Liver (tissue), 9 donors: ENCODE measurements around the gene NKAIN2. TPM values are rescaled to one million over a fixed set of nuclear protein-coding genes. Genes with fewer than 3 reads are reported as not detected.
"Not testable (repeated sequence)": the region's sequence is repeated elsewhere in the genome, so short reads cannot be mapped to it uniquely, and the experiment has no call there.

Experiments used
- DNase-seq: peaks from one replicate; pipeline ENCODE4 v3.0.0-alpha.2; 2017; ENCODE audit warnings: low spot score
- H3K27ac ChIP-seq, 2 donors: one replicate each; pipeline ENCODE4 v1.7.0; 2013; ENCODE audit warnings: inconsistent platforms in 2 of 2, low read length in 2 of 2, control low read depth in 1 of 2, low read depth in 1 of 2, mild to moderate bottlenecking in 1 of 2
- H3K27me3 ChIP-seq, 4 donors: one replicate each; pipeline versions ENCODE4 v1.6.1 to v1.7.0; 2013; ENCODE audit warnings: low read length in 3 of 4, inconsistent platforms in 1 of 4, mild to moderate bottlenecking in 1 of 4, moderate library complexity in 1 of 4; ENCODE audit not compliant: control insufficient read depth in 4 of 4, insufficient read depth in 4 of 4
- H3K36me3 ChIP-seq, 4 donors: one replicate each; pipeline versions ENCODE4 v1.6.1 to v1.7.0; 2013; ENCODE audit warnings: low read length in 3 of 4, mild to moderate bottlenecking in 3 of 4, low read depth in 1 of 4, moderate library complexity in 1 of 4; ENCODE audit not compliant: control insufficient read depth in 4 of 4, insufficient read depth in 3 of 4
- H3K4me1 ChIP-seq, 4 donors: one replicate each; pipeline versions ENCODE4 v1.6.1 to v1.7.0; 2013; ENCODE audit warnings: low read length in 3 of 4, mild to moderate bottlenecking in 3 of 4, moderate library complexity in 1 of 4; ENCODE audit not compliant: control insufficient read depth in 4 of 4, insufficient read depth in 4 of 4
- H3K4me3 ChIP-seq, 3 donors: one replicate each; pipeline versions ENCODE4 v1.6.1 to v1.7.0; 2013; ENCODE audit warnings: low read length in 3 of 3, control low read depth in 1 of 3, low read depth in 1 of 3, mild to moderate bottlenecking in 1 of 3
- H3K9ac ChIP-seq, 2 donors: one replicate each; pipeline ENCODE4 v1.7.0; 2013; ENCODE audit warnings: low read length in 2 of 2, mild to moderate bottlenecking in 2 of 2, moderate library complexity in 2 of 2, control low read depth in 1 of 2, low read depth in 1 of 2
- H3K9me3 ChIP-seq, 4 donors: one replicate each; pipeline versions ENCODE4 v1.6.1 to v1.7.0; 2013; ENCODE audit warnings: low read length in 3 of 4; ENCODE audit not compliant: control insufficient read depth in 4 of 4
- ATF3 ChIP-seq: IDR thresholded peaks from 2 replicates; pipeline ENCODE4 v1.6.1; 2016; ENCODE audit warnings: antibody characterized with exemption
- CTCF ChIP-seq: fragments of 150-350 bp; IDR thresholded peaks from 2 replicates; pipeline ENCODE4 v1.5.1; 2017; ENCODE audit warnings: improper control_type of control experiment, low read depth, low read length; ENCODE audit not compliant: missing input control
- EGR1 ChIP-seq, 2 donors: IDR thresholded peaks; 2 replicates each; pipeline ENCODE4 v1.6.1; 2016 to 2018; ENCODE audit warnings: antibody characterized with exemption in 2 of 2, low read depth in 2 of 2
- FOXA1 ChIP-seq: IDR thresholded peaks from 2 replicates; pipeline ENCODE4 v1.6.1; 2016; ENCODE audit warnings: antibody characterized with exemption
- FOXA2 ChIP-seq: IDR thresholded peaks from 2 replicates; pipeline ENCODE4 v1.6.1; 2016; ENCODE audit warnings: antibody characterized with exemption
- GABPA ChIP-seq, 2 donors: IDR thresholded peaks in 1 of 2; conservative IDR thresholded peaks in 1 of 2; 2 replicates each; pipeline ENCODE4 v1.6.1; 2016; ENCODE audit warnings: antibody characterized with exemption in 2 of 2, mild to moderate bottlenecking in 1 of 2, moderate library complexity in 1 of 2
- HNF4A ChIP-seq, 2 donors: conservative IDR thresholded peaks; 2 replicates each; pipeline ENCODE4 v1.6.1; 2016; ENCODE audit warnings: antibody characterized with exemption in 2 of 2, mild to moderate bottlenecking in 2 of 2
- HNF4G ChIP-seq: IDR thresholded peaks from 2 replicates; pipeline ENCODE4 v1.6.1; 2016; ENCODE audit warnings: antibody characterized with exemption
- JUND ChIP-seq, 2 donors: IDR thresholded peaks; 2 replicates each; pipeline ENCODE4 v1.6.1; 2016; ENCODE audit warnings: antibody characterized with exemption in 2 of 2
- MAX ChIP-seq: IDR thresholded peaks from 2 replicates; pipeline ENCODE4 v1.6.1; 2016; ENCODE audit warnings: antibody characterized with exemption
- NR2F2 ChIP-seq: IDR thresholded peaks from 2 replicates; pipeline ENCODE4 v1.6.1; 2016; ENCODE audit warnings: antibody characterized with exemption
- RAD21 ChIP-seq, 2 donors: IDR thresholded peaks; 2 replicates each; pipeline ENCODE4 v1.6.1; 2016; ENCODE audit warnings: antibody characterized with exemption in 2 of 2, mild to moderate bottlenecking in 2 of 2
- REST ChIP-seq: IDR thresholded peaks from 2 replicates; pipeline ENCODE4 v1.6.1; 2016; ENCODE audit warnings: antibody characterized with exemption, mild to moderate bottlenecking
- RXRA ChIP-seq, 2 donors: IDR thresholded peaks; 2 replicates each; pipeline ENCODE4 v1.6.1; 2017 to 2018; ENCODE audit warnings: antibody characterized with exemption in 2 of 2, mild to moderate bottlenecking in 1 of 2
- SP1 ChIP-seq: IDR thresholded peaks from 2 replicates; pipeline ENCODE4 v1.6.1; 2018; ENCODE audit warnings: antibody characterized with exemption, mild to moderate bottlenecking
- TAF1 ChIP-seq: conservative IDR thresholded peaks from 2 replicates; pipeline ENCODE4 v1.6.1; 2016; ENCODE audit warnings: antibody characterized with exemption, mild to moderate bottlenecking
- YY1 ChIP-seq: IDR thresholded peaks from 2 replicates; pipeline ENCODE4 v1.6.1; 2016; ENCODE audit warnings: antibody characterized with exemption, mild to moderate bottlenecking
- ZBTB33 ChIP-seq: IDR thresholded peaks from 2 replicates; pipeline ENCODE4 v1.6.1; 2016; ENCODE audit warnings: antibody characterized with exemption
- WGBS: extraction: QIAGEN DNeasy Blood & Tissue Kit; methylation state at CpG from one replicate; pipeline ENCODE4 v1.1.7; 2013; 5-methylcytosine and 5-hydroxymethylcytosine counted together
- polyA plus RNA-seq, 2 donors: library from polyadenylated mRNA; stranded (reverse) in 1 of 2; unstranded in 1 of 2; fragments of 200-250 nt in 1 of 2; fragments of >200 nt in 1 of 2; fragmentation: Nextera tagmentation in 1 of 2; extraction: Ambion mirVana in 1 of 2; gene quantifications; one replicate each; pipeline versions ENCODE4 v1.2.1 to v1.2.3, GENCODE V29; 2013 to 2015
- total RNA-seq, 2 donors: library from RNA; depleted of rRNA; stranded (reverse); fragments of >200 nt; gene quantifications; one replicate each; pipeline ENCODE4 v1.2.3, GENCODE V29; 2014
- donor health status: healthy.
- donor health status: healthy.
- donor health status: healthy.
- donor health status: healthy.
- donor health status: healthy.

The NKAIN2 gene
- total and polyA plus RNA-seq, 4 donors: 0.05 to 0.14 TPM; not detected in 2

GRCh38 chr6:124164343-124164742 is 360.7 kb downstream of the NKAIN2 start:
- Histone ChIP-seq H3K4me1 (no peaks in the 10 kb centered on the region), H3K9me3 (no peaks in the 10 kb centered on the region), H3K9ac (no peak overlapping the region), H3K4me3 (no peak overlapping the region), H3K27me3 (no peaks in the 10 kb centered on the region), H3K36me3 (no peaks in the 10 kb centered on the region), H3K27ac (no peak overlapping the region)
- TF ChIP-seq JUND (IDR thresholded peaks at IDR 0.05) (no peak), MAX (no peak), HNF4A (conservative IDR thresholded peaks at IDR 0.05) (no peak), ZBTB33 (no peak)
- WGBS: 81% methylated on average over 7 of the region's 7 CpGs
- DNase-seq: no peak

- not testable (repeated sequence) for H3K27ac ChIP-seq, H3K9ac ChIP-seq, H3K4me3 ChIP-seq, H3K4me1 ChIP-seq, H3K9me3 ChIP-seq, H3K27me3 ChIP-seq, DNase-seq, H3K36me3 ChIP-seq
- 78% methylated on average over 1 of the region's 1 CpG for WGBS
These were observed 363.6 kb downstream of the NKAIN2 start for GRCh38 chr6:124167249-124167648.

GRCh38 chr6:124190256-124190655 is 386.6 kb downstream of the NKAIN2 start:
- H3K9ac ChIP-seq: no peak overlapping the region
- no peak overlapping the region for H3K27ac ChIP-seq
- no peaks in the 10 kb centered on the region for H3K27me3 ChIP-seq
- no peak for TF ChIP-seq JUND (IDR thresholded peaks at IDR 0.05)
- TF ChIP-seq RAD21 (IDR thresholded peaks at IDR 0.05): no peak
- no peak for TF ChIP-seq TAF1
- no peak for TF ChIP-seq ZBTB33
- no peak for TF ChIP-seq ATF3
- TF ChIP-seq HNF4G: no peak
- no peak for TF ChIP-seq RXRA (IDR thresholded peaks at IDR 0.05)
- TF ChIP-seq GABPA (IDR thresholded peaks at IDR 0.05 in 1 of 2, conservative IDR thresholded peaks at IDR 0.05 in 1 of 2): no peak
- TF ChIP-seq FOXA1: no peak
- TF ChIP-seq FOXA2: no peak
- no peak for TF ChIP-seq SP1
- TF ChIP-seq EGR1 (IDR thresholded peaks at IDR 0.05; ENCODE audit: low read depth in 2 of 2): no peak
- TF ChIP-seq NR2F2: no peak
- no peak for TF ChIP-seq REST
- TF ChIP-seq HNF4A (conservative IDR thresholded peaks at IDR 0.05): no peak
- TF ChIP-seq CTCF: no peak
- TF ChIP-seq YY1: no peak
- no peak for TF ChIP-seq MAX
- no peak overlapping the region for H3K4me3 ChIP-seq
- DNase-seq: no peak
- WGBS: 59% methylated on average over 2 of the region's 2 CpGs
- H3K9me3 ChIP-seq: no peaks in the 10 kb centered on the region
- no peaks in the 10 kb centered on the region for H3K36me3 ChIP-seq
- no peaks in the 10 kb centered on the region for H3K4me1 ChIP-seq
